GM19463 (cell line): ENCODE results near the gene DEFB113.

Experiments
- ATAC-seq: cut with Tn5 transposase; IDR thresholded peaks from one replicate; pipeline ENCODE4 v1.9.1; 2021; ENCODE audit warnings: mild to moderate bottlenecking, moderate library complexity; ENCODE audit not compliant: unreplicated experiment

Gene DEFB113

GRCh38 chr6:49937811-49938210, 31.6 kb downstream of the DEFB113 start:
- ATAC-seq: no peak

GRCh38 chr6:49937017-49937416, 32.4 kb downstream of the DEFB113 start:
- ATAC-seq: no peak

- ATAC-seq: no peak
Observed at GRCh38 chr6:49935387-49935786, 34.0 kb downstream of the DEFB113 start.

- ATAC-seq: no peak
Observed at GRCh38 chr6:49934770-49935169, 34.7 kb downstream of the DEFB113 start.

- no peak for ATAC-seq
Observed at GRCh38 chr6:49933526-49933925, 35.9 kb downstream of the DEFB113 start.

- ATAC-seq: no peak
Observed at GRCh38 chr6:49929340-49929739, 40.1 kb downstream of the DEFB113 start.

- ATAC-seq: no peak
Observed at GRCh38 chr6:49923826-49924225, 45.6 kb downstream of the DEFB113 start.

GRCh38 chr6:49919935-49920644, 49.3 kb downstream of the DEFB113 start:
- no peak for ATAC-seq

- no peak for ATAC-seq
Observed at GRCh38 chr6:49919261-49919660, 50.2 kb downstream of the DEFB113 start.

- no peak for ATAC-seq
Observed at GRCh38 chr6:49918787-49919186, 50.6 kb downstream of the DEFB113 start.
